DOHH2 (cell line): ENCODE measurements around the gene PAPOLA.

Experiments used
- CTCF ChIP-seq: fragments of 200-600 bp; sonication (generic); IDR thresholded peaks from one replicate; pipeline ENCODE4 v1.5.1; 2014; ENCODE audit warnings: antibody characterized with exemption, mild to moderate bottlenecking, low read depth, low read length; ENCODE audit not compliant: poor library complexity, severe bottlenecking
- EZH2phosphoT487 ChIP-seq: fragments of 200-600 bp; sonication (generic); IDR thresholded peaks from 2 replicates; pipeline ENCODE4 v1.6.1; 2017; ENCODE audit warnings: borderline replicate concordance, mild to moderate bottlenecking, antibody characterized with exemption, low read length, moderate library complexity, mixed read lengths

- TF ChIP-seq CTCF = peak; percentile 78
- TF ChIP-seq EZH2phosphoT487 = no peak
Measured at GRCh38 chr14:96567289-96567899, 65.2 kb downstream of the PAPOLA start.
